ENCODE data around the gene CNGA2.

The CNGA2 gene

GRCh38 chrX:151790481-151791160 is 56.1 kb downstream of the CNGA2 start:
- H3K4me3 ChIP-seq (ENCODE audit: low read depth, low read length), result no peak overlapping the region
- DNase-seq (ENCODE audit: low read depth), result no peak

- no peak for DNase-seq (ENCODE audit: low read depth)
- no peak overlapping the region for H3K4me3 ChIP-seq (ENCODE audit: low read depth, low read length)
Observed at GRCh38 chrX:151791961-151792360, 57.4 kb downstream of the CNGA2 start.

- H3K4me3 ChIP-seq (ENCODE audit: low read depth, low read length), result no peak overlapping the region
- DNase-seq (ENCODE audit: low read depth), result no peak
Observed at GRCh38 chrX:151792505-151792904, 58.0 kb downstream of the CNGA2 start.

- no peak overlapping the region for H3K4me3 ChIP-seq (ENCODE audit: low read depth, low read length)
- no peak for DNase-seq (ENCODE audit: low read depth)
Observed at GRCh38 chrX:151793886-151794285, 59.3 kb downstream of the CNGA2 start.

Measured in skeletal muscle cell (primary cell).